GM18505 (cell line): ENCODE data around the gene EFS.

ENCODE experiments used
- ATAC-seq: cut with Tn5 transposase; IDR thresholded peaks from one replicate; pipeline ENCODE4 v1.9.1; 2021; ENCODE audit not compliant: unreplicated experiment
- POLR2A ChIP-seq: IDR thresholded peaks from 4 replicates; pipeline ENCODE4 v1.6.1; 2011; ENCODE audit warnings: borderline replicate concordance; ENCODE audit not compliant: insufficient read depth, insufficient read length; ENCODE audit errors: extremely low read depth

EFS gene

GRCh38 chr14:23316300-23316699, 48.7 kb downstream of the EFS start:
- TF ChIP-seq POLR2A: no peak
- no peak for ATAC-seq

GRCh38 chr14:23310546-23310945, 54.4 kb downstream of the EFS start:
- no peak for TF ChIP-seq POLR2A
- ATAC-seq: no peak

- TF ChIP-seq POLR2A: no peak
- ATAC-seq: no peak
Measured at GRCh38 chr14:23308721-23309445, 56.1 kb downstream of the EFS start.

- ATAC-seq: no peak
- TF ChIP-seq POLR2A: no peak
Measured at GRCh38 chr14:23307687-23308644, 57.0 kb downstream of the EFS start.

GRCh38 chr14:23307146-23307530, 57.8 kb downstream of the EFS start:
- no peak for TF ChIP-seq POLR2A
- no peak for ATAC-seq

- TF ChIP-seq POLR2A: peak; percentile 83
- ATAC-seq: no peak
Measured at GRCh38 chr14:23306412-23307145, 58.4 kb downstream of the EFS start, which contains the start of gene BCL2L2. Gene BCL2L2 (plus strand): TSS chr14:23306833. CDS start chr14:23307768, 935 bp downstream.
